Activated B cell treated with CpG ODN at 0.5 μM for 24 hours (primary cell): Measurements from ENCODE around the gene SHF. TPM values are rescaled to one million over a fixed set of nuclear protein-coding genes. Genes with fewer than 3 reads are reported as not detected.

Source experiments
- ATAC-seq: fragments of 200-7000 bp; cut with Tn5 transposase; one replicate; pipeline ENCODE4 v1.10.0; 2021; ENCODE audit warnings: low read depth, mild to moderate bottlenecking, moderate library complexity
- CTCF ChIA-PET: fragments of 350-600 bp; sonication (Branson Sonifier 250); formaldehyde crosslinking; loops from one replicate; lab custom pipeline; 2021; ENCODE audit warnings: antibody characterized with exemption; lab: Charles Lee
- POLR2A ChIA-PET: fragments of 350-600 bp; sonication (Branson Sonifier 250); formaldehyde crosslinking; loops from one replicate; lab custom pipeline; 2021; ENCODE audit warnings: antibody characterized with exemption; lab: Charles Lee
- DNase-seq: peaks from one replicate; pipeline ENCODE4 v3.0.0; 2022
- H3K27ac Mint-ChIP-seq: one replicate; pipeline ENCODE4 v1.8.0; 2020; ENCODE audit warnings: mixed read lengths
- H3K27me3 Mint-ChIP-seq: one replicate; pipeline ENCODE4 v1.8.0; 2021; ENCODE audit warnings: mixed read lengths
- H3K36me3 Mint-ChIP-seq: one replicate; pipeline ENCODE4 v1.8.0; 2021; ENCODE audit warnings: low read depth, mixed read lengths
- H3K4me1 Mint-ChIP-seq: one replicate; pipeline ENCODE4 v1.8.0; 2021; ENCODE audit warnings: mixed read lengths
- H3K4me3 Mint-ChIP-seq: one replicate; pipeline ENCODE4 v1.8.0; 2020; ENCODE audit warnings: mild to moderate bottlenecking, mixed read lengths
- H3K9me3 Mint-ChIP-seq: one replicate; pipeline ENCODE4 v1.8.0; 2020; ENCODE audit warnings: mixed read lengths
- intact Hi-C: fragments of 100-400 bp; cut with micrococcal nuclease; formaldehyde crosslinking; loops from one replicate; pipeline ENCODE4 v1.15.1; 2024
- total RNA-seq: library from RNA; stranded (reverse); gene quantifications from 2 replicates; pipeline ENCODE4 v1.2.3, GENCODE V29; 2022
- TF ChIP-seq, protein P1 (sequence below): fragments of 200-600 bp; IDR thresholded peaks from one replicate; pipeline ENCODE4 v1.8.0; 2022; ENCODE audit warnings: antibody characterized with exemption, mild to moderate bottlenecking

SHF gene
- total RNA-seq, 1 donor from 2014 or later: 8.5 TPM

DNA sequence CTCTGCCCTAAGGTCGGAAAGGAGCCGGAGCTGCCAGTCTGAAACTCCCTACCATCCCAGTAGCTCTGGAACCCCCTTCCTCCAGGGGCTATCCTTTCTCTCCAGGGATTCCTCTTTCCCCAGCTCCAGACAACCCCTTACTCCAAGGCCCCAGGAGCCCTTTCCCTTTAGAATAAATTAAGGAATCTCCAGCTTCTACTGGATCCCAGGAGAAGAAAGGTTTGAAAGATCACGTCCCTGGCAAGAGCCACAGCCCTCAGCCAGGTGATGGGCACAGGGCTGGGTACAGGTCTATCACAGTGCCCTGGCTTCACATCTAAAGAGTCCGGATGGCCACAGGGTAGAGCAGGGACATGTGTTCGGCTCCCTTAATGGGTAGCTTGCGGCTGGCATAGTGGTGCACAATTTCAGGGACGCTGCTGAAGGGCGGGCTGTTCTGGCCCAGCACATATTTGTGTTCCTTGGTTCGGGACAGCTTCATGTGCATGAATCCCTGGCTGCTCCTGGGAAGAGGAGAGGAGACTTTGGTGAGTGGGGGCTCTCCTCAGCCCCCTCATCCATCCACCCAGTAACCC is 20.0 kb downstream of the SHF start:
- intact Hi-C loops: loop anchor here (1.0 kb wide), 6 partner anchors 21 to 420 kb away; partner anchors contain the start of gene BLOC1S6
- no peaks in the 10 kb centered on the region for H3K27me3 Mint-ChIP-seq
- ChIA-PET CTCF (interaction anchor here (0.7 to 1.4 kb wide), 11 partner anchors 9 to 263 kb away, joined by 3 to 7 read pairs (median 4); partner anchors contain the start of gene SHF), POLR2A (interaction anchor here (0.6 to 3.4 kb wide), 10 partner anchors 9 to 235 kb away, joined by 3 to 24 read pairs (median 7); partner anchors contain the start of genes GATM and SHF)
- DNase-seq (no peak), ATAC-seq (no peak)
- peaks cover 32% of the 10 kb centered on the region for H3K4me1 Mint-ChIP-seq
- H3K36me3 Mint-ChIP-seq: no peaks in the 10 kb centered on the region
- TF ChIP-seq, protein P1, sequence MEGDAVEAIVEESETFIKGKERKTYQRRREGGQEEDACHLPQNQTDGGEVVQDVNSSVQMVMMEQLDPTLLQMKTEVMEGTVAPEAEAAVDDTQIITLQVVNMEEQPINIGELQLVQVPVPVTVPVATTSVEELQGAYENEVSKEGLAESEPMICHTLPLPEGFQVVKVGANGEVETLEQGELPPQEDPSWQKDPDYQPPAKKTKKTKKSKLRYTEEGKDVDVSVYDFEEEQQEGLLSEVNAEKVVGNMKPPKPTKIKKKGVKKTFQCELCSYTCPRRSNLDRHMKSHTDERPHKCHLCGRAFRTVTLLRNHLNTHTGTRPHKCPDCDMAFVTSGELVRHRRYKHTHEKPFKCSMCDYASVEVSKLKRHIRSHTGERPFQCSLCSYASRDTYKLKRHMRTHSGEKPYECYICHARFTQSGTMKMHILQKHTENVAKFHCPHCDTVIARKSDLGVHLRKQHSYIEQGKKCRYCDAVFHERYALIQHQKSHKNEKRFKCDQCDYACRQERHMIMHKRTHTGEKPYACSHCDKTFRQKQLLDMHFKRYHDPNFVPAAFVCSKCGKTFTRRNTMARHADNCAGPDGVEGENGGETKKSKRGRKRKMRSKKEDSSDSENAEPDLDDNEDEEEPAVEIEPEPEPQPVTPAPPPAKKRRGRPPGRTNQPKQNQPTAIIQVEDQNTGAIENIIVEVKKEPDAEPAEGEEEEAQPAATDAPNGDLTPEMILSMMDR: no peak
- peak overlapping the region; percentile 80 for H3K27ac Mint-ChIP-seq
- H3K4me3 Mint-ChIP-seq: peak overlapping the region; percentile 81
- H3K9me3 Mint-ChIP-seq: no peaks in the 10 kb centered on the region

DNA sequence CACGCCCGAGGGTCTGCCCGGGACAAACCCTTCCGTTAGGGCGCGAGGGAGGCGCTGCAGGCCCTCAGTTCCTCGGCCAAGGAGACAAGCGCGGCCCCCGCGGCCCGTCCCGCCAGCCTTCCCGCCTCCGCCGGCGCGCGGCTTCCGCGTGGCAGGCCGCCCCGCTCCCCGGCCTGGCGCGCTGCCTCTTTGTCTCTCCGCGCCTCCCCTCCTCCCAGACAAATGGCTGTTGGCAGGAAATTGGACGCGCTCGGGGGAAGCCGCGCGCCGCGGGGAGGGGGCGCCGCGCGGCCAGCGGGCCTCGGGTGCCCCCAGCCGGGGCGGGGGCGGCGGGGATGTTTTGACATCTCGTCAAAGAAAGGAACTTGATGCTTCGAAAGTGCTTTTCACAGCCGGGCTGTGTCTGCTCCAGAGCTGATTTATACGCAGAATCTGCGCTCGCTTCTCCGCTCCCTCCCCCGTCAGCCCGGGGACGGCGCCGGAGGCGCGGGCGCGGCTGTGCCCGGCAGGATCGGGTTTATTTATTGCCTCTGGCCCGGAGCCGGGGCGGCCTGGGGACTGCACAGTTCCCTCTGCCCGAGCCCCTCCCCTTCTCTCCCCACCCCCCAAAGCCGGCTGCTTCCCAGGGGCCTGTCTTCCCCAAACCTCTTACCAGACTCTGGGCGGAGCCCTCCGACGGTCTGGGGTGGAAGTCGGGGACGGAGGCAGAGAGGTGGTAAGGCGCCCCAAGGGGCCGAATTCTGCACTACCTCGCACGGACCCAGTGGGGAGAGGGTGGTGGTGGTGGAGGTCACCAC is 20.7 kb downstream of the SHF start:
- TF ChIP-seq, protein P1: no peak
- POLR2A ChIA-PET: interaction anchor here (0.9 to 3.4 kb wide), 8 partner anchors 10 to 235 kb away, joined by 3 to 24 read pairs (median 8); partner anchors contain the start of genes GATM and SHF
- Mint-ChIP-seq H3K4me1 (peaks cover 32% of the 10 kb centered on the region), H3K36me3 (peaks cover under 1% of the 10 kb centered on the region), H3K27ac (peak overlapping the region; percentile 80), H3K9me3 (no peaks in the 10 kb centered on the region), H3K27me3 (no peaks in the 10 kb centered on the region), H3K4me3 (peak overlapping the region; percentile 81)
- peak; percentile 75 for DNase-seq
- intact Hi-C loops: loop anchor here (1.0 kb wide), 6 partner anchors 21 to 420 kb away; partner anchors contain the start of gene BLOC1S6
- CTCF ChIA-PET: interaction anchor here (0.7 to 1.4 kb wide), 7 partner anchors 10 to 264 kb away, joined by 3 to 7 read pairs (median 4); a partner anchor contains a TSS
- ATAC-seq: peak; percentile 95

DNA sequence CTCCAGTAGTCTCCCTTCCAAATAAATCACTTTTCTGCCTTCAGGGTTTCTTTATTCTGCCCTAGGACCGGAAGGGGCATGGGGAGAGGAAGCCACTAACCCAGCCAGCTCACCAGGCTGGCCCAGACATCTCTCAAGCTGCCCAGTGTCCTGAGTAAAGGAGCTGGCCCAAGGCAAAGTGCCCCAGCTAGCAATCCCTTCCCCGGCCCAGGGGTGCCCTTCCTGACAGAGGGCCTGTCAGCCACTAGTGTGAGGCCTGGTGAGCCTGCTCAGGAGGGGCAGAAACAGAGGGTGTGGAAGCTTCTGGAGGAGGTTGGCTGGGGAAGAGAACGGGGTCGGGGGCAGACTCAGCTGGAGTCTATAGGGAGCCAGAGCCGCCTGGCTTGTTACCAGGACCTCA is 22.2 kb downstream of the SHF start:
- no peaks in the 10 kb centered on the region for H3K9me3 Mint-ChIP-seq
- H3K36me3 Mint-ChIP-seq: peaks cover 4% of the 10 kb centered on the region
- TF ChIP-seq, protein P1: no peak
- intact Hi-C loops: no loop called here
- no peaks in the 10 kb centered on the region for H3K27me3 Mint-ChIP-seq
- H3K4me1 Mint-ChIP-seq: peaks cover 32% of the 10 kb centered on the region
- peak overlapping the region; percentile 80 for H3K27ac Mint-ChIP-seq
- ATAC-seq (no peak), DNase-seq (no peak)
- CTCF ChIA-PET: interaction anchor here (0.6 to 4.0 kb wide), 4 partner anchors 48 to 292 kb away, joined by 4 to 65 read pairs (median 7); a partner anchor contains a TSS
- POLR2A ChIA-PET: interaction anchor here (0.6 to 3.4 kb wide), 2 partner anchors 20 to 33 kb away, joined by 3 to 21 read pairs; no protein-coding TSS in a partner anchor
- peak overlapping the region; percentile 75 for H3K4me3 Mint-ChIP-seq

DNA sequence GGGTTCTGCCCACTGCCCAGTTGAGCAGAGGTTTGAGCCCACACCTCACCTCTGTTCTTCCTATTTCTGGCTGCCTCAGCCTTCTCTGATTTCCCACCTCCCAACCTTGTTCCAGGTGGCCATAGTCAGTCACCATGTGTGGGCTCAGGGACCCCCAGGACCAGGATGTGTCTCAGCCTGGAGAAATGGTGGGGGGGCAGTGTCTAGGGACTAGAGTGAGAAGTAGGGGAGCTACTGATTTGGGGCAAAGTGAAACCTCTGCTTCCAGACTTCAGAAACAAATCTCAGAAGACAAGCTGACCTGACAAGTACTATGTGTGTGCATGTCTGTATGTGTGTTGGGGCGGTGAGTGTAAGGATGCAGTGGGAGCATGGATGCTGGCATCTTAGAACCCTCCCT is 22.9 kb downstream of the SHF start:
- ChIA-PET CTCF (interaction anchor here (1.6 to 4.0 kb wide), 4 partner anchors 39 to 292 kb away, joined by 5 to 65 read pairs (median 10); a partner anchor contains a TSS), POLR2A (interaction anchor here (1.1 to 2.0 kb wide), 2 partner anchors 36 to 235 kb away, joined by 3 to 5 read pairs; no protein-coding TSS in a partner anchor)
- TF ChIP-seq, protein P1: no peak
- intact Hi-C loops: no loop called here
- Mint-ChIP-seq H3K27me3 (no peaks in the 10 kb centered on the region), H3K9me3 (no peaks in the 10 kb centered on the region), H3K4me3 (peak overlapping the region; percentile 67), H3K4me1 (peaks cover 31% of the 10 kb centered on the region), H3K27ac (peak overlapping the region; percentile 72), H3K36me3 (peaks cover 4% of the 10 kb centered on the region)
- ATAC-seq (no peak), DNase-seq (no peak)
